ENCODE data around the gene ADGRA1.
"Not testable (repeated sequence)": the region's sequence is repeated elsewhere in the genome, so short reads cannot be mapped to it uniquely, and the experiment has no call there.

ADGRA1 gene

GRCh38 chr10:133087679-133088178 is at the start of gene ADGRA1:
TSS of gene ADGRA1 (plus strand) at chr10:133087924. CDS start at chr10:133088910, 986 bp downstream.
- no peak for DNase-seq (ENCODE audit: low read depth)

- no peak for DNase-seq (ENCODE audit: low read depth)
Measured at GRCh38 chr10:133038036-133038823, 49.5 kb upstream of the ADGRA1 start.

GRCh38 chr10:133039107-133039802 is 48.5 kb upstream of the ADGRA1 start:
- DNase-seq (ENCODE audit: low read depth) = no peak

GRCh38 chr10:133039803-133040165 is 47.9 kb upstream of the ADGRA1 start:
- DNase-seq (ENCODE audit: low read depth) = no peak

- DNase-seq (ENCODE audit: low read depth) = no peak
Measured at GRCh38 chr10:133040198-133040597, 47.5 kb upstream of the ADGRA1 start.

GRCh38 chr10:133041101-133041500 is 46.6 kb upstream of the ADGRA1 start:
- DNase-seq (ENCODE audit: low read depth) = no peak

GRCh38 chr10:133042061-133042460 is 45.7 kb upstream of the ADGRA1 start:
- DNase-seq (ENCODE audit: low read depth) = no peak

GRCh38 chr10:133042816-133043215 is 44.9 kb upstream of the ADGRA1 start:
- DNase-seq (ENCODE audit: low read depth) = no peak

GRCh38 chr10:133043541-133044225 is 44.0 kb upstream of the ADGRA1 start:
- no peak for DNase-seq (ENCODE audit: low read depth)

GRCh38 chr10:133044401-133044811 is 43.3 kb upstream of the ADGRA1 start:
- no peak for DNase-seq (ENCODE audit: low read depth)

GRCh38 chr10:133045556-133046389 is 42.0 kb upstream of the ADGRA1 start:
- no peak for DNase-seq (ENCODE audit: low read depth)

GRCh38 chr10:133046390-133046765 is 41.3 kb upstream of the ADGRA1 start:
- no peak for DNase-seq (ENCODE audit: low read depth)

- no peak for DNase-seq (ENCODE audit: low read depth)
Measured at GRCh38 chr10:133047526-133048123, 40.1 kb upstream of the ADGRA1 start.

- no peak for DNase-seq (ENCODE audit: low read depth)
Measured at GRCh38 chr10:133048266-133048665, 39.5 kb upstream of the ADGRA1 start.

GRCh38 chr10:133048926-133049325 is 38.8 kb upstream of the ADGRA1 start:
- no peak for DNase-seq (ENCODE audit: low read depth)

- no peak for DNase-seq (ENCODE audit: low read depth)
Measured at GRCh38 chr10:133049639-133050038, 38.1 kb upstream of the ADGRA1 start.

GRCh38 chr10:133050371-133050770 is 37.4 kb upstream of the ADGRA1 start:
- no peak for DNase-seq (ENCODE audit: low read depth)

GRCh38 chr10:133052076-133052475 is 35.6 kb upstream of the ADGRA1 start:
- DNase-seq (ENCODE audit: low read depth) = no peak

GRCh38 chr10:133053527-133054133 is 34.1 kb upstream of the ADGRA1 start:
- DNase-seq (ENCODE audit: low read depth) = not testable (repeated sequence)

- no peak for DNase-seq (ENCODE audit: low read depth)
Measured at GRCh38 chr10:133055470-133055869, 32.3 kb upstream of the ADGRA1 start.

- DNase-seq (ENCODE audit: low read depth) = no peak
Measured at GRCh38 chr10:133056001-133056400, 31.7 kb upstream of the ADGRA1 start.
